WTC11 (cell line): ENCODE measurements around the gene APOL2. TPM values are rescaled to one million over a fixed set of nuclear protein-coding genes. Genes with fewer than 3 reads are reported as not detected.

Source experiments
- ATAC-seq: fragments of 200-7000 bp; cut with Tn5 transposase; 2 replicates; pipeline ENCODE4 v1.10.0; 2021; ENCODE audit warnings: mild to moderate bottlenecking, moderate library complexity
- CTCF ChIA-PET: fragments of 300-600 bp; sonication (Branson Sonifier 250); formaldehyde crosslinking; loops from one replicate; lab custom pipeline; 2021; ENCODE audit warnings: antibody characterized with exemption; lab: Charles Lee
- POLR2A ChIA-PET: fragments of 350-600 bp; sonication (Branson Sonifier 250); formaldehyde crosslinking; loops from one replicate; lab custom pipeline; 2021; ENCODE audit warnings: antibody characterized with exemption; lab: Charles Lee
- DNase-seq: peaks from one replicate; pipeline ENCODE4 v3.0.0; 2021; ENCODE audit warnings: low spot score
- H3K27ac Mint-ChIP-seq: 2 replicates; pipeline ENCODE4 v1.8.0; 2021; ENCODE audit warnings: mixed read lengths
- H3K27me3 Mint-ChIP-seq: 2 replicates; pipeline ENCODE4 v1.8.0; 2021; ENCODE audit warnings: low read depth, mild to moderate bottlenecking, moderate library complexity, mixed read lengths
- H3K36me3 Mint-ChIP-seq: 2 replicates; pipeline ENCODE4 v1.8.0; 2021; ENCODE audit warnings: mixed read lengths
- H3K4me1 Mint-ChIP-seq: 2 replicates; pipeline ENCODE4 v1.8.0; 2022; ENCODE audit warnings: mixed read lengths
- H3K4me3 Mint-ChIP-seq: 2 replicates; pipeline ENCODE4 v1.8.0; 2021; ENCODE audit warnings: mild to moderate bottlenecking, moderate library complexity, mixed read lengths
- H3K9me3 Mint-ChIP-seq: 2 replicates; pipeline ENCODE4 v1.8.0; 2021; ENCODE audit warnings: mixed read lengths
- ATF1 ChIP-seq: sonication (generic); formaldehyde crosslinking; IDR thresholded peaks from 2 replicates; pipeline ENCODE4 v1.8.1; 2023; ENCODE audit warnings: mild to moderate bottlenecking, moderate library complexity, missing genetic modification reagents
- CREB1 ChIP-seq: sonication (generic); formaldehyde crosslinking; IDR thresholded peaks from 2 replicates; pipeline ENCODE4 v1.8.0; 2023; ENCODE audit warnings: mild to moderate bottlenecking, missing genetic modification reagents
- FOXJ3 ChIP-seq: sonication (generic); formaldehyde crosslinking; IDR thresholded peaks from 2 replicates; pipeline ENCODE4 v1.9.0; 2021; ENCODE audit warnings: missing genetic modification reagents, mild to moderate bottlenecking, borderline replicate concordance
- FOXK1 ChIP-seq: sonication (generic); formaldehyde crosslinking; IDR thresholded peaks from 2 replicates; pipeline ENCODE4 v1.8.0; 2022; ENCODE audit warnings: mild to moderate bottlenecking, moderate library complexity, missing genetic modification reagents
- GABPB1 ChIP-seq: sonication (generic); formaldehyde crosslinking; IDR thresholded peaks from 2 replicates; pipeline ENCODE4 v1.8.1; 2023; ENCODE audit warnings: mild to moderate bottlenecking, missing genetic modification reagents
- HMGA2 ChIP-seq: fragments of 250-450 bp; sonication (Bioruptor Pico); IDR thresholded peaks from 2 replicates; pipeline ENCODE4 v1.4.0; 2021; ENCODE audit warnings: mild to moderate bottlenecking, moderate library complexity
- JUN ChIP-seq: sonication (generic); formaldehyde crosslinking; IDR thresholded peaks from 2 replicates; pipeline ENCODE4 v1.8.0; 2023; ENCODE audit warnings: mild to moderate bottlenecking, missing genetic modification reagents
- MAX ChIP-seq: sonication (generic); formaldehyde crosslinking; IDR thresholded peaks from 2 replicates; pipeline ENCODE4 v1.8.0; 2022; ENCODE audit warnings: mild to moderate bottlenecking, missing genetic modification reagents
- NR2C2 ChIP-seq: sonication (generic); formaldehyde crosslinking; IDR thresholded peaks from 2 replicates; pipeline ENCODE4 v1.8.0; 2022; ENCODE audit warnings: mild to moderate bottlenecking, missing genetic modification reagents
- PREB ChIP-seq: sonication (generic); formaldehyde crosslinking; IDR thresholded peaks from 2 replicates; pipeline ENCODE4 v1.8.1; 2022; ENCODE audit warnings: mild to moderate bottlenecking, missing genetic modification reagents, moderate library complexity, borderline replicate concordance
- SMAD3 ChIP-seq: sonication (generic); formaldehyde crosslinking; IDR thresholded peaks from 2 replicates; pipeline ENCODE4 v1.8.0; 2022; ENCODE audit warnings: missing genetic modification reagents, mild to moderate bottlenecking, borderline replicate concordance
- TCF7 ChIP-seq: sonication (generic); formaldehyde crosslinking; IDR thresholded peaks from 2 replicates; pipeline ENCODE4 v1.8.0; 2022; ENCODE audit warnings: mild to moderate bottlenecking, low read depth, missing genetic modification reagents, moderate library complexity
- TEAD1 ChIP-seq: sonication (generic); formaldehyde crosslinking; IDR thresholded peaks from 2 replicates; pipeline ENCODE4 v1.8.0; 2022; ENCODE audit warnings: mild to moderate bottlenecking, missing genetic modification reagents
- USF2 ChIP-seq: sonication (generic); formaldehyde crosslinking; IDR thresholded peaks from 2 replicates; pipeline ENCODE4 v1.8.1; 2023; ENCODE audit warnings: mild to moderate bottlenecking, missing genetic modification reagents, moderate library complexity
- ZMAT4 ChIP-seq: fragments of 250-450 bp; sonication (Bioruptor Pico); IDR thresholded peaks from 2 replicates; pipeline ENCODE4 v1.9.0; 2021; ENCODE audit warnings: mild to moderate bottlenecking
- ZNF219 ChIP-seq: sonication (generic); formaldehyde crosslinking; IDR thresholded peaks from 2 replicates; pipeline ENCODE4 v1.8.0; 2023; ENCODE audit warnings: missing genetic modification reagents, mild to moderate bottlenecking, borderline replicate concordance
- ZNF263 ChIP-seq: sonication (generic); formaldehyde crosslinking; IDR thresholded peaks from 2 replicates; pipeline ENCODE4 v1.8.1; 2022; ENCODE audit warnings: low read depth, mild to moderate bottlenecking, moderate library complexity, missing genetic modification reagents
- ZNF317 ChIP-seq: sonication (generic); formaldehyde crosslinking; IDR thresholded peaks from 2 replicates; pipeline ENCODE4 v1.8.1; 2023; ENCODE audit warnings: low read depth, mild to moderate bottlenecking, moderate library complexity, missing genetic modification reagents, borderline replicate concordance
- ZNF416 ChIP-seq: fragments of 250-450 bp; sonication (Bioruptor Pico); IDR thresholded peaks from 2 replicates; pipeline ENCODE4 v1.9.0; 2021; ENCODE audit warnings: mild to moderate bottlenecking, inconsistent platforms
- ZNF425 ChIP-seq: fragments of 250-450 bp; sonication (Bioruptor Pico); conservative IDR thresholded peaks from 2 replicates; pipeline ENCODE4 v1.9.0; 2021; ENCODE audit warnings: mild to moderate bottlenecking
- ZSCAN18 ChIP-seq: fragments of 250-450 bp; sonication (Bioruptor Pico); IDR thresholded peaks from 2 replicates; pipeline ENCODE4 v2.1.2; 2022; ENCODE audit warnings: mild to moderate bottlenecking, moderate library complexity
- total RNA-seq: library from RNA; stranded (reverse); gene quantifications from 3 replicates; pipeline ENCODE4 v1.2.3, GENCODE V29; 2021
- TF ChIP-seq, protein P1 (sequence below): fragments of 200-600 bp; IDR thresholded peaks from 2 replicates; pipeline ENCODE4 v1.8.0; 2022; ENCODE audit warnings: antibody characterized with exemption

Gene APOL2
- total RNA-seq, 1 experiment from 2014 or later = 11.2 TPM

DNA sequence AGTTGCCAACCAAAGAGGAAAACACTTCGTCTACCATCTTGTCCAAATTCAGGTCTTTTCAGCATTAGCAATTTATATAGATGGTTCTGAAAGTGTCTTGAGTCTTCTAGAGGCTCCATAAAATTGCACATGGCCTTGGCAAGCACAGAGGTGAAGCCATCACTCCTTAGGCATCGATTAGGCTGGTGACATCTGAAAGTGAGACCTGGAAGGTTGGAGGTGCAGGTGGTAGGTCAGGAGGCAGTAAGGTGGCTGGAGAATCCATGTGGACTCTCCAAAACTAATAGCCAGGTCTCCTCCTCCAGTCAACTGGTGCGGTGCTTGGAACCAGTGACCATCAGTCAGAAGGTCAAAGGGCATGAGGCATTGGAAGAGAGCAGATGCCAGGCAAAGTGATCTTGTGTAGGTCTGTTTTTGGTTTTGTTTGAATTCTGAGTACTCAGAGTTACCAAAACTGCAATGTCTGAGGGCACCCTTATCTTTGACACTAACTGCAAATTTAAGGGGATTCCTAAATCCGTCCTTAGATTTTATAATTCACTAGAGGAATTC is 6.6 kb upstream of the APOL2 start (continued):
- TF ChIP-seq USF2 (CRISPR knock-in tag) (no peak), ZSCAN18 (CRISPR knock-in tag) (no peak), ZNF317 (CRISPR knock-in tag) (no peak), MAX (no peak), ZMAT4 (CRISPR knock-in tag) (no peak), ZNF416 (CRISPR knock-in tag) (no peak), ZNF263 (CRISPR knock-in tag) (no peak)
- TF ChIP-seq, protein P1, sequence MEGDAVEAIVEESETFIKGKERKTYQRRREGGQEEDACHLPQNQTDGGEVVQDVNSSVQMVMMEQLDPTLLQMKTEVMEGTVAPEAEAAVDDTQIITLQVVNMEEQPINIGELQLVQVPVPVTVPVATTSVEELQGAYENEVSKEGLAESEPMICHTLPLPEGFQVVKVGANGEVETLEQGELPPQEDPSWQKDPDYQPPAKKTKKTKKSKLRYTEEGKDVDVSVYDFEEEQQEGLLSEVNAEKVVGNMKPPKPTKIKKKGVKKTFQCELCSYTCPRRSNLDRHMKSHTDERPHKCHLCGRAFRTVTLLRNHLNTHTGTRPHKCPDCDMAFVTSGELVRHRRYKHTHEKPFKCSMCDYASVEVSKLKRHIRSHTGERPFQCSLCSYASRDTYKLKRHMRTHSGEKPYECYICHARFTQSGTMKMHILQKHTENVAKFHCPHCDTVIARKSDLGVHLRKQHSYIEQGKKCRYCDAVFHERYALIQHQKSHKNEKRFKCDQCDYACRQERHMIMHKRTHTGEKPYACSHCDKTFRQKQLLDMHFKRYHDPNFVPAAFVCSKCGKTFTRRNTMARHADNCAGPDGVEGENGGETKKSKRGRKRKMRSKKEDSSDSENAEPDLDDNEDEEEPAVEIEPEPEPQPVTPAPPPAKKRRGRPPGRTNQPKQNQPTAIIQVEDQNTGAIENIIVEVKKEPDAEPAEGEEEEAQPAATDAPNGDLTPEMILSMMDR = no peak
- TF ChIP-seq, all 79 proteins: peak for 0

DNA sequence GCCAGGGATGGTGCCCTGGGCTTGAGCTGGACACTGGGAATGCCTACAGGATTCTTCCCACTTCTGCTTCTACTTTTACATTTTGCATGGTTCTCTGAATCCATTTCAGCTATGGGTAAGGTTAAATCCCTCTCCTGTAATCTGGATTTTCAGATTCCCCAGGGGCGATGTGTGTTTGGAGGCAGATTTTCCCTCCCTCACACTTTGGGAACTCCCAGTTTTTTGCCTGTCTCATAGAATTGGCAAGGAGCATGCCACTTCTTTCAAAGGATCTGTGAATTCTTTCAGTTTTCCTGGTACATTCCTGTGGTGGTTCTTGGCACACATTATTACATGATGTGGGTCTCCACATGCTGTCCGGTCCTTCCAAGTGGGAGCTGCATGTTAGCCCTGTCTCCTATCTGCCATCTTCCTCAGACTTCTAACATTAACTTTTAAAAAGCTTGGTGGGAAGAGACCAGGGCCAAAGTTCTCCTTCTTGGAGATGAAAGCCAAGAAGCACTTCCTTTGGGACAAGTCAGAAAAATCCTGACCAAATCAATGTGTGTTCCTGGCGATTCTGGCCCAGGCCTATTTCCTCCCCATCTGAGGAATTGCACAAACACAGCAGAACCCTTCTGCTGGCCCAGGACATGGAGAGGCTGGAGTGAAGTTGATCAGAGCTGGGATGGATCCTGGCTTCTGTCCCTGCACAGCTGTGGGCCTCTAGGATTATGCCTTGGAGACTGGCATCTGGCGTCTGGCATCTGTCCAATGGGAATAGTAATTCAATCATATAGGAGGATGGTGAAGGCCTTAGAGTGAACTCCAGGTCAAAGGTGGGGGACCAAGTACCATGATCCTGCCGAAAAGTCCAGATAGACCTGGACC is 5.4 kb upstream of the APOL2 start:
- peaks cover 42% of the 10 kb centered on the region for H3K9me3 Mint-ChIP-seq
- POLR2A ChIA-PET = interaction anchor here (0.6 kb wide), 1 partner anchor 490 kb away, joined by 5 read pairs; no protein-coding TSS in a partner anchor
- DNase-seq (no peak), ATAC-seq (no peak)
- peaks cover 18% of the 10 kb centered on the region for H3K36me3 Mint-ChIP-seq
- CTCF ChIA-PET = interaction anchor here (0.8 kb wide), 1 partner anchor 40 kb away, joined by 3 read pairs; no protein-coding TSS in a partner anchor
- H3K27me3 Mint-ChIP-seq = peaks cover 10% of the 10 kb centered on the region
- no peak overlapping the region for H3K4me3 Mint-ChIP-seq
- peaks cover 4% of the 10 kb centered on the region for H3K4me1 Mint-ChIP-seq
- no peak overlapping the region for H3K27ac Mint-ChIP-seq
- TF ChIP-seq TCF7 (CRISPR knock-in tag) (no peak), ATF1 (CRISPR knock-in tag) (no peak), HMGA2 (CRISPR knock-in tag) (no peak), MAX (no peak), PREB (CRISPR knock-in tag) (no peak), ZNF425 (no peak), JUN (no peak), FOXK1 (CRISPR knock-in tag) (no peak), GABPB1 (CRISPR knock-in tag) (no peak), SMAD3 (no peak), FOXJ3 (no peak), CREB1 (CRISPR knock-in tag) (no peak), ZNF219 (CRISPR knock-in tag) (no peak), TEAD1 (CRISPR knock-in tag) (no peak), NR2C2 (no peak)
- TF ChIP-seq, protein P1 = no peak
